OCI-LY1 (cell line): Measurements from ENCODE around the gene CPOX.

Experiments
- EZH2 ChIP-seq: fragments of 200-600 bp; sonication (generic), shearing (Covaris generic); IDR thresholded peaks from 2 replicates; pipeline ENCODE4 v1.8.0; 2017; ENCODE audit warnings: borderline replicate concordance, mixed run types, mild to moderate bottlenecking, antibody characterized with exemption, low read length, moderate library complexity, mixed read lengths
- TF ChIP-seq, protein P1 (sequence below): fragments of 200-600 bp; sonication (generic), shearing (Covaris generic); IDR thresholded peaks from 2 replicates; pipeline ENCODE4 v1.5.1; 2017; ENCODE audit warnings: mild to moderate bottlenecking, antibody characterized with exemption, low read length, moderate library complexity, mixed read lengths

DNA sequence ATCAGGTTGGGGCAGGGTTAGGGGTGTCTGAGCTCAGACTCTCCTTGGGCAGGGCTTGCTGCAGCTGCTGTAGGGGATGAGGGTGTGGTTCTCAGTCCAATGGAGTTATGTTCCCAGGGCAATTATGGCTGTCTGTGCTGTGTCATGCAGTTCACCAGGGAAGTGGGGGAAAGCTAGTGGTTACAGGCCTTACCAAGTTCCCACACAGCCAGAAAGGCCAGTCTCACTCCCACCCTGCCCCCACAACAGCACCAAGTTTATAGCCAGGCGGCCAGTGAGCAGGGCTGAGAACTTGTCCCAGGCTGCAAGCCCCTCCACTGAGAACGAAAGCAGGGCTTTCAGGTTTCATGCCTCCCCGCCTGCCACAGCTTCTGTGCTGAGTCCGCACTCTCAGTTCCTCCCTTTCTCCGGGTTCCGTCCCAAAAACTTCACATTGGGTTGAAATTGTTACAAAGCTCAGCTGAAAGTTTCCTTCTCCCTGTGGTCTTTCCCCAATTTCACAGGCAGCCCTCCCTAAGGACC lies 19.6 kb upstream of the CPOX start:
- TF ChIP-seq, protein P1, sequence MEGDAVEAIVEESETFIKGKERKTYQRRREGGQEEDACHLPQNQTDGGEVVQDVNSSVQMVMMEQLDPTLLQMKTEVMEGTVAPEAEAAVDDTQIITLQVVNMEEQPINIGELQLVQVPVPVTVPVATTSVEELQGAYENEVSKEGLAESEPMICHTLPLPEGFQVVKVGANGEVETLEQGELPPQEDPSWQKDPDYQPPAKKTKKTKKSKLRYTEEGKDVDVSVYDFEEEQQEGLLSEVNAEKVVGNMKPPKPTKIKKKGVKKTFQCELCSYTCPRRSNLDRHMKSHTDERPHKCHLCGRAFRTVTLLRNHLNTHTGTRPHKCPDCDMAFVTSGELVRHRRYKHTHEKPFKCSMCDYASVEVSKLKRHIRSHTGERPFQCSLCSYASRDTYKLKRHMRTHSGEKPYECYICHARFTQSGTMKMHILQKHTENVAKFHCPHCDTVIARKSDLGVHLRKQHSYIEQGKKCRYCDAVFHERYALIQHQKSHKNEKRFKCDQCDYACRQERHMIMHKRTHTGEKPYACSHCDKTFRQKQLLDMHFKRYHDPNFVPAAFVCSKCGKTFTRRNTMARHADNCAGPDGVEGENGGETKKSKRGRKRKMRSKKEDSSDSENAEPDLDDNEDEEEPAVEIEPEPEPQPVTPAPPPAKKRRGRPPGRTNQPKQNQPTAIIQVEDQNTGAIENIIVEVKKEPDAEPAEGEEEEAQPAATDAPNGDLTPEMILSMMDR, result no peak
- TF ChIP-seq EZH2, result no peak
